HG02678 (cell line): Measurements from ENCODE around the gene BIK.
A peak's percentile ranks its signal among the peaks of the same experiment; 100 is the strongest.
"Not testable (repeated sequence)": the region's sequence is repeated elsewhere in the genome, so short reads cannot be mapped to it uniquely, and the experiment has no call there.

Source experiments
- ATAC-seq: cut with Tn5 transposase; IDR thresholded peaks from one replicate; pipeline ENCODE4 v1.9.1; 2021; ENCODE audit warnings: mild to moderate bottlenecking, moderate library complexity; ENCODE audit not compliant: unreplicated experiment

The BIK gene

GRCh38 chr22:43104056-43104625 lies 6.4 kb upstream of the BIK start:
- not testable (repeated sequence) for ATAC-seq

- not testable (repeated sequence) for ATAC-seq
Observed at GRCh38 chr22:43104950-43105349, 5.6 kb upstream of the BIK start.

GRCh38 chr22:43106302-43106701 lies 4.2 kb upstream of the BIK start:
- no peak for ATAC-seq

- no peak for ATAC-seq
Observed at GRCh38 chr22:43109511-43109910, 1.0 kb upstream of the BIK start.

GRCh38 chr22:43109921-43110443 lies 568 bp upstream of the BIK start:
- ATAC-seq: no peak

GRCh38 chr22:43110927-43111623 lies 525 bp downstream of the BIK start:
- peak; percentile 56 for ATAC-seq

GRCh38 chr22:43113526-43114251 lies 3.1 kb downstream of the BIK start:
- ATAC-seq: no peak

- no peak for ATAC-seq
Observed at GRCh38 chr22:43114958-43115357, 4.4 kb downstream of the BIK start.

GRCh38 chr22:43116932-43117331 lies 6.4 kb downstream of the BIK start:
- ATAC-seq: no peak

GRCh38 chr22:43118024-43118849 lies 7.7 kb downstream of the BIK start:
- no peak for ATAC-seq

- peak; percentile 86 for ATAC-seq
Observed at GRCh38 chr22:43118953-43119458, 8.5 kb downstream of the BIK start.

- no peak for ATAC-seq
Observed at GRCh38 chr22:43126501-43127165, 16.1 kb downstream of the BIK start.

GRCh38 chr22:43127166-43127908 lies 16.8 kb downstream of the BIK start:
- ATAC-seq: no peak

GRCh38 chr22:43128116-43128515 lies 17.6 kb downstream of the BIK start:
- no peak for ATAC-seq

GRCh38 chr22:43128928-43129424 lies 18.4 kb downstream of the BIK start:
- no peak for ATAC-seq

GRCh38 chr22:43129426-43130425 lies 19.2 kb downstream of the BIK start:
- no peak for ATAC-seq

GRCh38 chr22:43131773-43132501 lies 21.4 kb downstream of the BIK start:
- ATAC-seq: no peak
